HG02973 (cell line): ENCODE measurements around the gene SOCS1.
"Not testable (repeated sequence)": the region's sequence is repeated elsewhere in the genome, so short reads cannot be mapped to it uniquely, and the experiment has no call there.

Source experiments
- ATAC-seq: cut with Tn5 transposase; IDR thresholded peaks from one replicate; pipeline ENCODE4 v1.9.1; 2021; ENCODE audit warnings: moderate library complexity; ENCODE audit not compliant: unreplicated experiment

The SOCS1 gene

DNA sequence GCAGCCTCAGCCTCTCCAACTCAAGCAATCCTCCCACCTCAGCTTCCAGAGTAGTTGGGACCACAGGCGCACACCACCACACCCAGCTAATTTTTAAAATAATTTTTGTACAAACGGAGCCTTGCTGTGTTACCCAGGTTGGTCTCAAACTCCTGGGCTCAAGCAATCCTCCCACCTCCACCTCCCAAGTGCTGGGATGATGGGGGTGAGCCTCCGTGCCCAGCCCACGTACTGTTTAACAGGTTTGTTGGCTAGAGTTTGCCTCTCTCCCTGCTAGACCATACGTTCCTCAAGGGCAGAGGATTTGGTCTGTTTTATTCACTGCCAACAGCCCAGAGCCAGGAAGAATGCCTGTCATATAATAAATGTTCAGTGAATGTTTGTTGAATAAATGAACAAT is 26.6 kb downstream of the SOCS1 start:
- no peak for ATAC-seq

DNA sequence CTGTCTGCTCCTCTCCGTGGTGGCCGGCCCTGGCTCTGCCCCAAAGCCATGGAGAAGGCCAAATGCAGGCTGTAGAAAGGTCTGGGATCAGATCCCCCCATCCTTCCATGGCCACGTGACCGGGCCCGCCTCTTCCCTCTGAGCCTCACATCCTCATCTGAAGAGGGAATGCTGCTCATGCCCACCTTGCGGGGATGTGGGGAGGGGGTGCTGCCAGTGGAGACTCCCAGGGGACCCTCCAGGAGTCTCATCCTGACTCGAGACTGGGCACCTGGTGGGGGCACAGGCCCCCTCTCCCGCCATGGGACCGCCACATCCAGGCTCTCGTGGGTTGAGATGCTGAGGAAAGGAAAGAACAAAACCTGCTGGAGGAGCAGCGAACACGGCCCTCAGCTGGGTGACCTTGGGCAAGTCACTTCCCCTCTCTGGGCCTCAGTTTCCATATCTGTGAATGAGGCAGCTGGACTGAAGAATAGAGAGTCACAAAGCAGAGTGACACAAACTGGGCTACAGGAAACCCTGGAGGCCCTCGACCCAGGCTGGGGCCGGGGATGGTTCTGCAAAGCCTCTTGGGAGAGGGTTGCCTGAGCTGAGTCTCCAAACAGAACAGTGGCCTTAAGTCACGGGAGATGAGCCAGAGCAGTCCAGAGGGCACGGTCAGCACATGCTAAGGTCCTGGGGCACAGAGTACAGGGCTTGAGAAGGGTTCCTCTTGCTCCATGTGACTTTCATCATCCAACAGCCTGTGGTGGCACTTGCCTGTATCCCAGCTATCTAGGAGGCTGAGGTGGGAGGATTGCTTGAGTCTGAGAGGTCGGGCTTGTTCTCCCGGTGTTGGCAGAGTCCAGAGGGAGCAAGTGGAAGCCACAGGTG is 30.1 kb downstream of the SOCS1 start:
- ATAC-seq, result no peak

DNA sequence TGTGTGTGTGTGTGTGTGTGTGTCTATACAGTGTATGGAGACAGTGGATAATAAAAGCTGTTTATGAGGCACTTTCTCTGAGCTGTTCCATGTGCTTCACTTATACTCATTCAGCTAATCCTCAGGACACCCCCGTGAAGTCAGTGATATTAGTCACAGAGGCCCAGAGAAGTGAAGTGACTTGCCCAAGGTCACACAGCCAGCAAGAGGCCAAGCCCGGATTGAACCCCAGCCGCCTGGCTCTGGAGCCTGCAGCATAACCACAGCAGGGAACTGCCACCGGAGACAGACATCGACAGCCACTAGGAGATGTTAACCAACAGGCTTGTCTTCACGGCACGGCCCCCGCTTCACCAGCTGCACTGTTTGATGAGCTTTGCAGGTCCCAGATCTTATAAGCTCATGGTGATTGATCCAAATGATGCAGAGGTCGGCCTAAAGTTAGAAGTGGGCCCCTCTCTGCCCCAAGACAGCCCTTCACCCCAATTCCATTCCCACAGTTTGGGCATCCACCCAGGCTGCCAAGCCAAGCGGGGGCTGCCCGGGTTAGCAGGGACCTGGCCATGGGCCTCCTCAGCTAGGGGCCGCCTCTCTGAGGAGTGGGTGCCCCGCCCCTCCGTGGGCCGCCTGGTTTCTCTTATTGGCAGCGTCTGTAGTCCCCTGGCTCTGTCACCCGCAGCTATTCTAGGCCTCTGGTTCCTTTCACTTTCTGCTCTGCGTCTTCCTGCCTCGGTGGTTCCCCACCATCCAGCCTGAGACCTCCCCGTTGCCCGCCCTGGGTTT is 30.9 kb downstream of the SOCS1 start:
- peak; percentile 86 for ATAC-seq

- no peak for ATAC-seq
Observed at GRCh38 chr16:11224096-11224893, 31.7 kb downstream of the SOCS1 start.

DNA sequence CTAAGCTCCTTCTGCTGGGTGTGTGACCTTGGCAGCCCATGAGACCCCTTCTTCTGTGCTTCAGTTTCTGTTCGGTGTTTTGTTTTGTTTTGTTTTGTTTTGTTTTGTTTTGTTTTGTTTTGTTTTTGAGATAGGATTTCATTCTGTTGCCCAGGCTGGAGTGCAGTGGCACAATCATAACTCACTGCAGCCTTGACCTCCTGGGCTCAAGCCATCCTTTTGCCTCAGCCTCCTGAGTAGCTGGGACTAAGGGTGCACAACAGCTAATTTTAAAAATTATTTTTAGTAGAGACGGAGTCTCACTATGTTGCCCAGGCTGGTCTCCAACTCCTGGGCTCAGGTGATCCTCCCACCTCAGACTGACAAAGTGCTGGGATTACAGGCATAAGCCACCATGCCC is 35.5 kb downstream of the SOCS1 start:
- not testable (repeated sequence) for ATAC-seq

GRCh38 chr16:11219178-11219577 is 36.8 kb downstream of the SOCS1 start:
- ATAC-seq, result no peak

GRCh38 chr16:11218604-11218962 is 37.4 kb downstream of the SOCS1 start:
- no peak for ATAC-seq

DNA sequence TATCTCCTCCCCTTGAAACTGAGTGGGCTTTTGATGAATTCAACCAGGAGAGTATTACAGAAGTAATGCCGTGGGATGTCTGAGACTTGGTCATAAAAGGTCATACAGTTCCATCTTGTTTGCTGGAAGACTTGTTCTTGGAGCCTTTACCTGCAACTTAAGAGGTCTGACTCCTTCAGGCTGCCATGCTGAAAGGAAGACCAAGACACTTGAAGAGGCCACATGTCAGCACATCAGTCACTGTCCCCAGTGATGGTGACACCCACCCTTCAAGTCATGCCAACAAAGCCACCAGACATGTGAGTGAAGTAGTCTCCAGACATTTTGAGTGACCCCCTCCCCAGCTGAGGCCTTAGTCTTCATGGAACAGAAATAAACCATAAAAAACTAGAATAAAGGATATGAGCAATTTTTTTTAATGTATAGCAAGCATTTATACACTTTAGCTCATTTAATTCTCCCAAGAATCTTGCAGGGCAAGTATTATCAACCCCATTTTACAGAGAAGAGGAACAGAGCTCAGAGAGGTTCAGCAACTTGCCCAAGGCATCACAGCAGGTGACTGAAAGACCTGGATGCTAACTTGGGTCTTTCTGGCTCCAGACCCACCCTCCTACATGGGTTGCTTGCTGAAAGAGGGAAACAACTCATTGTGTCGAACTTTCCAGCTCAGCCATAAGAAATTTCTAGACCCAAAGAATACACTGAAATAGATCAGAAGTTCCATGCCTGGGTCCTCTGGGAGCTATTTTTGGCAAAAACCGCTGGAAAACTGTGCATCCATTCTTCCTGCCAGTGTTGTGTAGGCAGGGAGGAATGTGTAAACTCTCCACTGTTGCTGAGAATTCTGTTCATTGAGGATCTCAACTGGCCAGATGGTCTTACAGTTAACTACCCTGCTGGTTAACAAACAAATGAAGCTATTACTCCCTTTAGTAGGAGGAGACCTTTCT is 38.1 kb downstream of the SOCS1 start:
- no peak for ATAC-seq

DNA sequence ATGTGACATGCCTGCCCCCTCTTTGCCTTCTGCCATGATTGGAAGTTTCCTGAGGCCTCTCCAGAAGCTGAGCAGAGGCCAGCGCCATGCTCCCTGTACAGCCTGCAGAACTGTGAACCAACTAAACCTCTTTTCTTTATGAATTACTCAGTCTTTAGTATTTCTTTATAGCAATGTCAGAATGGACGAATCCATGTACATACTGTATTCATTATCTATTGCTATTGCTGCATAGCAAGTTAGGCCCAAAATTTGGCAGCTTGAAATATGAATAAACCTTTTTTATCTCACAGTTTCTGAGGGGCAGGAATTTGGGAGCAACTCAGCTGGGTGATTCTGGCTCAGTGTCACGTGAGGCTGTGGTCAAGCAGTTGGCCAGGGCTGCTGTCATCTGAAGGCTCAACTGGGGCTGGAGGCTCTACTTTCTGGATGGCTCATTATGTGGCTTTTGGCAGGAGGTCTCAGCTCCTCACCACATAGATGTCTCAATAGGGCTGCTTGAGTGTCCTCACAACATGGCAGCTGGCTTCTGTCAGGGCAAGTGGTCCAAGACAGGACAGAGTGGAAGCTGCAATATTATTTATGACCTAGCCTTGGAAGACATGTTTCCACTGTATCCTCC is 40.0 kb downstream of the SOCS1 start:
- no peak for ATAC-seq

- no peak for ATAC-seq
Observed at GRCh38 chr16:11213799-11214198, 42.2 kb downstream of the SOCS1 start.

GRCh38 chr16:11213373-11213772 is 42.6 kb downstream of the SOCS1 start:
- ATAC-seq, result no peak

DNA sequence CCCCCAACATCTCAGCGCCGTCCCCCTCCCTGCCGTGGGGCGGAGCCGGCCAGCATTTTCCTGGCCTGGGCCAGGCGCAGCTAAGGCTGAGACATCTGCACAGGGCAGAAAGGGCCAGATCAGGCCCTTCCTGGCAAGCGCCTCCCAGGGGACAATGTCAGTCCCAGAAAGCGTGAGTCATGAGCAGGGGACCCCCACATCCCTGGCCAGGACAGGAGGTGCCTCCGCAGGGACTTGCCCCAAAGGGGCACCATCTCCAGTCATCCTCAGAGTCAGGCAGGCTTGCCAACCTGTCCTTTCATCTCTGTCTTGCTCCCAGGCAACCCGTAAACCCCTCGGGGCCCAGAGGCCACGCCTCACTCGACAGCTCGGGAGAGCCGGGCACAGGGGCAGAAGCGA is 43.2 kb downstream of the SOCS1 start:
- ATAC-seq, result no peak

- ATAC-seq, result no peak
Observed at GRCh38 chr16:11211977-11212797, 43.8 kb downstream of the SOCS1 start.

GRCh38 chr16:11211061-11211976 is 44.7 kb downstream of the SOCS1 start:
- no peak for ATAC-seq

DNA sequence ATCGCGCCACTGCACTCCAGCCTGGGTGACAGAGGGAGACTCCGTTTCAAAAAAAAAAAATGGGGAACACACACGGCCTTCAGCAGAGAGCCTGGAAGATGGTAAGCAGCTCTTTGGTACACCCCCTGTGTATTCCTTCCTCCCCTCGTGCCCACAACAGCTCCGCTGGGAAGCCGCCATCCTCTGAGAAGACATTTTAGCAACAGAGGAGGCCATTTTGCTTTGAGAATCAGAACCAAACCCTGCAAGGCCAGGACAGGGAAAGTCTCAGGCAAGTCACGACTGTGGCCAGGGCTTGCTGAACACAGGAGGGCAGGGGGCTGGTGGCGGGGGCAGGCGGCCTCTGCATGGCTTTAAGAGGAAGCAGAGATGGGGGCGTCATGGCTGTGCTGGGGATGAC is 45.7 kb downstream of the SOCS1 start:
- no peak for ATAC-seq

DNA sequence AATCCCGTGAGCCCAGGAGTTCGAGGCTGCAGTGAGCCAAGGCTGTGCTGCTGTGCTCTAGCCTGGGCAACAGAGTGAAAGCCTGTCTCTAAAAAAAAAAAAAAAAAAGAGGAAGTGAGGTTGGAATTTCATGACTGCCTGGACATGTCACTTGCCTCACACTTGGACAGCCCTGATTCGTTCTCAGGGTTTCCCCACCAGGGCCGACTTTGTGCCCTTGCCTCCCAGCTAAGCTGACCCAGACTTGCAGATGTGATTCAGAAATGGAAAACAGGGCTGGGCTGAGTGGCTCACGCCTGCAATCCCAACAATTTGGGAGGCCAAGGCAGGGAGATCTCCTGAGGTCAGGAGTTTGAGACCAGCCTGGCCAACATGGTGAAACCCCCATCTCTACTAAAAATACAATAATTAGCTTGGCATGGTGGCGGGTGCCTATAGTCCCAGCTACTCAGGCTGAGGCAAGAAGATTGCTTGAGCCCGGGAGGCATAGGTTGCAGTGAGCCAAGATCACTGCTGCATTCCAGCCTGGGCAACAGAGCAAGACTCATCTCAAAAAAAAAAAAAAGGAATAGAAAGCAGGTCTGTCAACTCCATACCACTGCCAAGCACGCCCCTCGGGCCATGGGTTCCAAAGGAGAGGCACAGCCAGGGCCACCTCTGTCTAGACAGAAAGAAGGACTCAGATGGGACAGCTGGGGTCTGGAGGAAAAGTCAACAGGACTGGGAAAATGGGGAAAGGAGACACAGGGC is 46.9 kb downstream of the SOCS1 start:
- no peak for ATAC-seq

DNA sequence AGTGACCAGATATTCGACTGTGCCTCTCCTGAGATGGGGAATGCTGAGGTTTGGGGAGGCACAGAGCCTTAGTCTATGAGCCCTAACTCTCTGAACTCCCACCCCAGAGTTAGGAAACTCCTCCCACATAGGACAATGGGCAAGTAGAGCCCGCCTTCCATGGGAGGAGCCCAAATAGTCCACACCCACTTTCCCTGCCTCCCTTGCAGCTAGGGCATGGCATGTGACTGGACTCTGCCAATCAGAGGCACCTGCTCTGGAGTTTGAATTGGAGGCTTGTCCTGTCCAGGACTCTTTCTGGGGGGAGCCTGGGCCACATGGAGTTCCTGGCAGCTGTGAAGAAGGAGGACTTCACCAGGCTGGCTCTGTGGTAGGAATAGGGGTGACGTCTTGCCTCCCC is 48.4 kb downstream of the SOCS1 start:
- no peak for ATAC-seq
